Adrenal gland (tissue), 5 donors: ENCODE data around the gene MTHFD1.

ENCODE experiments used
- CTCF ChIP-seq, 6 experiments: fragments of 450-650 bp in 4 of 6; fragments of 200-600 bp in 2 of 6; sonication (generic) in 1 of 6; IDR thresholded peaks; 1 replicate in 5 of 6; 2 replicates in 1 of 6; pipeline versions ENCODE4 v1.5.1 to v1.8.0; 2016 to 2021; ENCODE audit warnings: antibody characterized with exemption in 6 of 6, mild to moderate bottlenecking in 2 of 6, moderate library complexity in 1 of 6
- POLR2A ChIP-seq, 2 donors: fragments of 450-650 bp; IDR thresholded peaks; one replicate each; pipeline ENCODE4 v1.6.1; 2017; ENCODE audit warnings: antibody characterized with exemption in 2 of 2, mild to moderate bottlenecking in 2 of 2, moderate library complexity in 1 of 2
- donor health status: DM: no; HTN: no; CAD: no.

GRCh38 chr14:64407329-64407728 lies 19.2 kb downstream of the MTHFD1 start:
- no peak for TF ChIP-seq CTCF (IDR thresholded peaks at IDR 0.05)
- TF ChIP-seq POLR2A (IDR thresholded peaks at IDR 0.05) = no peak
